H1 (cell line): ENCODE measurements around the gene ANP32D. TPM values are rescaled to one million over a fixed set of nuclear protein-coding genes. Genes with fewer than 3 reads are reported as not detected.
"Not testable (repeated sequence)": the region's sequence is repeated elsewhere in the genome, so short reads cannot be mapped to it uniquely, and the experiment has no call there.

Experiments used
- CTCF ChIA-PET: fragments of 300-600 bp; sonication (Branson Sonifier 250); formaldehyde crosslinking; loops from one replicate; lab custom pipeline; 2021; ENCODE audit not compliant: partially characterized antibody; lab: Charles Lee
- POLR2A ChIA-PET: fragments of 300-600 bp; sonication (Branson Sonifier 250); formaldehyde crosslinking; loops from one replicate; lab custom pipeline; 2021; ENCODE audit warnings: inconsistent platforms; ENCODE audit not compliant: partially characterized antibody; lab: Charles Lee
- DNase-seq, 2 experiments: peaks; one replicate each; pipeline versions ENCODE4 v3.0.0 to v3.0.0-alpha.2; 2010 to 2022; ENCODE audit warnings: low spot score in 2 of 2, low read depth in 1 of 2, mixed read lengths in 1 of 2
- FAIRE-seq: peaks from 2 replicates; lab custom pipeline; 2011; peaks lifted over from hg19 to GRCh38; lab: Jason Lieb, UNC
- H2AFZ ChIP-seq: 2 replicates; pipeline ENCODE4 v1.8.1; 2012; ENCODE audit warnings: low read length, inconsistent platforms
- H2AK5ac ChIP-seq: 2 replicates; pipeline ENCODE4 v1.6.1; 2013; ENCODE audit warnings: low read depth, low read length
- H2BK120ac ChIP-seq: replicated peaks from 2 replicates; pipeline ENCODE3; 2013; ENCODE audit warnings: low read depth, low read length, inconsistent platforms
- H2BK12ac ChIP-seq: 2 replicates; pipeline ENCODE4 v1.6.1; 2013; ENCODE audit warnings: low read depth, low read length
- H2BK15ac ChIP-seq: 2 replicates; pipeline ENCODE4 v1.6.1; 2013; ENCODE audit warnings: low read length
- H2BK20ac ChIP-seq: 2 replicates; pipeline ENCODE4 v1.6.1; 2013; ENCODE audit warnings: low read length
- H2BK5ac ChIP-seq: 2 replicates; pipeline ENCODE4 v1.6.1; 2013; ENCODE audit warnings: low read depth, low read length
- H3K14ac ChIP-seq: 2 replicates; pipeline ENCODE4 v1.6.1; 2013; ENCODE audit warnings: inconsistent platforms; ENCODE audit not compliant: insufficient read length
- H3K18ac ChIP-seq: 2 replicates; pipeline ENCODE4 v1.6.1; 2013; ENCODE audit warnings: low read length; ENCODE audit errors: extremely low read depth
- H3K23ac ChIP-seq: 2 replicates; pipeline ENCODE4 v1.6.1; 2013; ENCODE audit warnings: inconsistent platforms; ENCODE audit not compliant: insufficient read length
- H3K23me2 ChIP-seq: 2 replicates; pipeline ENCODE4 v1.6.1; 2013; ENCODE audit warnings: low read depth, low read length
- H3K27ac ChIP-seq: 2 replicates; pipeline ENCODE4 v1.6.1; 2011; ENCODE audit warnings: low read depth, low read length, inconsistent platforms
- H3K27me3 ChIP-seq, 4 experiments: replicated peaks in 1 of 4; 1 replicate in 1 of 4; 2 replicates in 3 of 4; pipeline versions ENCODE4 v1.6.1 to v1.8.1; 2011 to 2013; ENCODE audit warnings: low read length in 3 of 4, mild to moderate bottlenecking in 3 of 4, inconsistent platforms in 2 of 4, mixed read lengths in 2 of 4, moderate library complexity in 1 of 4; ENCODE audit not compliant: control insufficient read depth in 3 of 4, insufficient read depth in 3 of 4; ENCODE audit errors: extremely low read depth in 1 of 4
- H3K36me3 ChIP-seq, 4 experiments: 2 replicates each; pipeline versions ENCODE4 v1.6.1 to v1.8.1; 2011 to 2013; ENCODE audit warnings: mild to moderate bottlenecking in 4 of 4, low read length in 3 of 4, moderate library complexity in 2 of 4, control low read depth in 1 of 4, inconsistent platforms in 1 of 4; ENCODE audit not compliant: insufficient read depth in 4 of 4, control insufficient read depth in 2 of 4
- H3K4ac ChIP-seq: replicated peaks from 2 replicates; pipeline ENCODE3; 2013; ENCODE audit warnings: low read length, low read depth, mixed read lengths, inconsistent platforms; ENCODE audit not compliant: insufficient read length
- H3K4me1 ChIP-seq, 4 experiments: replicated peaks in 1 of 4; 1 replicate in 1 of 4; 2 replicates in 3 of 4; pipeline versions ENCODE4 v1.6.1 to v1.8.1; 2011 to 2013; ENCODE audit warnings: low read length in 3 of 4, inconsistent platforms in 2 of 4, mixed read lengths in 1 of 4; ENCODE audit not compliant: insufficient read depth in 4 of 4, control insufficient read depth in 3 of 4
- H3K4me2 ChIP-seq, 2 experiments: 2 replicates each; pipeline versions ENCODE4 v1.6.1 to v1.8.1; 2011 to 2013; ENCODE audit warnings: low read depth in 2 of 2, low read length in 2 of 2, control low read depth in 1 of 2, inconsistent platforms in 1 of 2, mild to moderate bottlenecking in 1 of 2; ENCODE audit not compliant: insufficient read depth in 1 of 2
- H3K4me3 ChIP-seq, 4 experiments: fragments of 200-600, 300-600 bp in 1 of 4; sonication (generic), shearing (Covaris generic), sonication (Bioruptor Twin) in 1 of 4; 2 replicates each; pipeline versions ENCODE4 v1.5.1 to v1.8.1; 2011 to 2016; ENCODE audit warnings: low read length in 4 of 4, low read depth in 3 of 4, control low read depth in 2 of 4, inconsistent platforms in 2 of 4, mild to moderate bottlenecking in 2 of 4, mixed read lengths in 1 of 4, moderate library complexity in 1 of 4; ENCODE audit not compliant: insufficient read depth in 2 of 4; ENCODE audit errors: extremely low read depth in 1 of 4
- H3K56ac ChIP-seq: replicated peaks from 2 replicates; pipeline ENCODE3; 2013; ENCODE audit warnings: low read depth, mild to moderate bottlenecking, mixed read lengths, low read length, inconsistent platforms; ENCODE audit not compliant: insufficient read length
- H3K79me1 ChIP-seq: 2 replicates; pipeline ENCODE4 v1.6.1; 2013; ENCODE audit warnings: low read depth, low read length, control low read depth
- H3K79me2 ChIP-seq, 2 experiments: 2 replicates each; pipeline versions ENCODE4 v1.6.1 to v1.8.1; 2012 to 2013; ENCODE audit warnings: low read length in 2 of 2, mild to moderate bottlenecking in 2 of 2, inconsistent platforms in 1 of 2; ENCODE audit not compliant: insufficient read depth in 2 of 2, control insufficient read depth in 1 of 2
- H3K9ac ChIP-seq, 4 experiments: replicated peaks in 1 of 4; 1 replicate in 1 of 4; 2 replicates in 3 of 4; pipeline versions ENCODE4 v1.6.1 to v1.8.1; 2011 to 2013; ENCODE audit warnings: low read depth in 3 of 4, low read length in 3 of 4, control low read depth in 2 of 4, mild to moderate bottlenecking in 2 of 4, moderate library complexity in 2 of 4, inconsistent platforms in 1 of 4; ENCODE audit errors: extremely low read depth in 1 of 4
- H3K9me3 ChIP-seq, 2 experiments: 2 replicates each; pipeline versions ENCODE4 v1.6.1 to v1.8.1; 2012 to 2013; ENCODE audit warnings: mild to moderate bottlenecking in 2 of 2, moderate library complexity in 2 of 2, control low read depth in 1 of 2, inconsistent platforms in 1 of 2, low read depth in 1 of 2, low read length in 1 of 2, mixed read lengths in 1 of 2; ENCODE audit not compliant: insufficient read depth in 2 of 2
- H4K20me1 ChIP-seq, 2 experiments: replicated peaks in 1 of 2; 2 replicates each; pipeline versions ENCODE3 to v1.8.1; 2011 to 2013; ENCODE audit warnings: inconsistent platforms in 2 of 2, low read length in 2 of 2, mild to moderate bottlenecking in 1 of 2; ENCODE audit not compliant: insufficient read depth in 2 of 2, control insufficient read depth in 1 of 2
- H4K5ac ChIP-seq: 2 replicates; pipeline ENCODE4 v1.6.1; 2013; ENCODE audit warnings: low read length, low read depth, mixed read lengths, inconsistent platforms; ENCODE audit not compliant: insufficient read length
- H4K8ac ChIP-seq: 2 replicates; pipeline ENCODE4 v1.8.0; 2013; ENCODE audit warnings: mild to moderate bottlenecking, moderate library complexity, low read length, inconsistent platforms; ENCODE audit not compliant: insufficient read depth; ENCODE audit errors: extremely low read depth
- H4K91ac ChIP-seq: replicated peaks from 2 replicates; pipeline ENCODE3; 2013; ENCODE audit warnings: low read length, mixed read lengths, inconsistent platforms; ENCODE audit not compliant: insufficient read length
- WGBS, 2 experiments: shearing (Covaris generic) in 1 of 2; methylation state at CpG; one replicate each; pipeline versions ENCODE4 v1.1.6 to v1.1.7; 2013 to 2015; ENCODE audit warnings: low lambda C conversion rate in 2 of 2, mixed read lengths in 2 of 2, inconsistent platforms in 1 of 2, low coverage in 1 of 2, missing lambda C conversion rate in 1 of 2; ENCODE audit not compliant: insufficient replicate concordance in 2 of 2, insufficient coverage in 1 of 2, insufficient read length in 1 of 2; ENCODE audit errors: extremely low coverage in 1 of 2, missing lambda C conversion rate in 1 of 2; 5-methylcytosine and 5-hydroxymethylcytosine counted together
- polyA plus RNA-seq, 7 experiments: library from polyadenylated mRNA; depleted of rRNA in 3 of 7; stranded (reverse) in 5 of 7; unstranded in 2 of 7; fragments of >200 nt in 5 of 7; fragments of 200-250 nt in 2 of 7; gene quantifications; 1 replicate in 5 of 7; 2 replicates in 1 of 7; 4 replicates in 1 of 7; pipeline versions ENCODE4 v1.2.1 to v1.2.3, GENCODE V29; 2011 to 2013; ENCODE audit warnings: missing spikeins in 2 of 7, mixed read lengths in 2 of 7
- total RNA-seq: library from RNA; stranded (reverse); fragmentation: NEBNext Ultra II Directional; extraction: Animal tissue kit (Norgen Biotek cat#: 25700); gene quantifications from 2 replicates; pipeline ENCODE4 v1.2.1, GENCODE V29; 2021

The ANP32D gene
- total and polyA plus RNA-seq, 2 of the 8 experiments (the other 6 are each of a cell fraction or from before 2014, with no cell fraction given), result not detected

GRCh38 chr12:48520381-48520780, 48.0 kb downstream of the ANP32D start:
- H4K20me1 ChIP-seq, H2AK5ac ChIP-seq, H4K8ac ChIP-seq, H3K36me3 ChIP-seq, H2BK12ac ChIP-seq, H3K4ac ChIP-seq, H2BK5ac ChIP-seq, H3K79me2 ChIP-seq, H4K91ac ChIP-seq, H3K9me3 ChIP-seq, CTCF ChIA-PET, H2BK20ac ChIP-seq, H4K5ac ChIP-seq, H2BK15ac ChIP-seq, H3K23me2 ChIP-seq, H3K27me3 ChIP-seq, H3K18ac ChIP-seq, POLR2A ChIA-PET, H3K23ac ChIP-seq, H3K27ac ChIP-seq, H3K56ac ChIP-seq, DNase-seq, H3K4me3 ChIP-seq, H3K79me1 ChIP-seq, H3K4me1 ChIP-seq, H3K14ac ChIP-seq, H3K9ac ChIP-seq, H2BK120ac ChIP-seq, H3K4me2 ChIP-seq, FAIRE-seq, H2AFZ ChIP-seq: not testable (repeated sequence)
- WGBS, 2 experiments, result 80% methylated on average over 5 of the region's 24 CpGs; no CpG with 5 or more reads in 1 of the 2 experiments

Other genes with a start within 250 kb of the ANP32D start
- 6.2 and 7.8 TPM in 2 replicates for gene ZNF641, start 121.6 kb upstream of the ANP32D start, total RNA-seq
- gene ZNF641, start 121.6 kb upstream of the ANP32D start, polyA plus RNA-seq (2011; rRNA removed), result 1.5 and 2.4 TPM in 2 replicates
- not detected in 2 replicates for gene C12orf54, start 9.9 kb downstream of the ANP32D start, total RNA-seq
- gene C12orf54, start 9.9 kb downstream of the ANP32D start, polyA plus RNA-seq (2011; rRNA removed), result not detected in 2 replicates
- gene OR8S1, start 53.1 kb downstream of the ANP32D start, total RNA-seq, result not detected in 2 replicates
- gene OR8S1, start 53.1 kb downstream of the ANP32D start, polyA plus RNA-seq (2011; rRNA removed), result not detected in 2 replicates
- not detected in 2 replicates for gene LALBA, start 97.5 kb downstream of the ANP32D start, total RNA-seq
- not detected in 2 replicates for gene LALBA, start 97.5 kb downstream of the ANP32D start, polyA plus RNA-seq (2011; rRNA removed)
- 46.1 and 48.4 TPM in 2 replicates for gene KANSL2, start 209.7 kb downstream of the ANP32D start, total RNA-seq
- 48.3 and 50.7 TPM in 2 replicates for gene KANSL2, start 209.7 kb downstream of the ANP32D start, polyA plus RNA-seq (2011; rRNA removed)
- 44.3 and 45.9 TPM in 2 replicates for gene CCNT1, start 244.1 kb downstream of the ANP32D start, total RNA-seq
- gene CCNT1, start 244.1 kb downstream of the ANP32D start, polyA plus RNA-seq (2011; rRNA removed), result 10.8 and 13.2 TPM in 2 replicates